GM10266 (cell line): ENCODE measurements around the gene COPS7A.

Source experiments
- DNase-seq: peaks from one replicate; pipeline ENCODE4 v3.0.0; 2012; ENCODE audit errors: extremely low spot score
- TF ChIP-seq, protein P1 (sequence below): IDR thresholded peaks from 2 replicates; pipeline ENCODE4 v1.5.1; 2012; ENCODE audit warnings: mild to moderate bottlenecking, low read depth; ENCODE audit not compliant: control insufficient read depth, insufficient read depth; ENCODE audit errors: missing control alignments

COPS7A gene

DNA sequence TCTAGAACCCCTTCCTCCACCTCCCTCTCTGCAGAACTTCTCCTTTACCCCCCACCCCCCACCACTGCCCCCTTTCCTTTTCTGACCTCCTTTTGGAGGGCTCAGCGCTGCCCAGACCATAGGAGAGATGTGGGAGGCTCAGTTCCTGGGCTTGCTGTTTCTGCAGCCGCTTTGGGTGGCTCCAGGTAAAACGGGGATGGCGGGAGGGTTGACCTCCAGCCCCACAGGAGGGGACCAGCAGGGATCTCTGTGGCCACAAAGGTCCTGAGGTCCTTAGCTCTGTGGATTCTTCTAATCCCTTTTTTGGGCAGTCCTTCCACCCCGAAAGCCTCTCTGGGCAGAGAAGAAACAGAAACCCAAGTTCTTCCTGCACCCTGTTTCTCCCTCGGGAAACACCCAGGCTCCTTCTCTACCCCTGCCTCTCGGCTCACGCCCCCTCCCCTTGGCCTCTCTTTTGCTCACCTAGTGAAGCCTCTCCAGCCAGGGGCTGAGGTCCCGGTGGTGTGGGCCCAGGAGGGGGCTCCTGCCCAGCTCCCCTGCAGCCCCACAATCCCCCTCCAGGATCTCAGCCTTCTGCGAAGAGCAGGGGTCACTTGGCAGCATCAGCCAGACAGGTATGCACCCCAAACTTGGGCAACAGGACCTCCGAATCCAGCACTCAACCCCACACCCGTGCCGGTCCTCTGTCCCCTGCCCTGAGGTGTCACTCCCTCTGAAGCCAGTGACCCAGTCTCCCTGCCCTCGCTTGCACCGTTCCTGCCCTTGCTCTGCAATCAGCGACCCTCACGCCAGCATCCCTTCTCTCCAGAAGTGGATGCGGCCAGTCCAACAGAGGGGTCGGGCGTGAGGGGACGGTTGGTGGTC is 49.1 kb downstream of the COPS7A start:
- TF ChIP-seq, protein P1, sequence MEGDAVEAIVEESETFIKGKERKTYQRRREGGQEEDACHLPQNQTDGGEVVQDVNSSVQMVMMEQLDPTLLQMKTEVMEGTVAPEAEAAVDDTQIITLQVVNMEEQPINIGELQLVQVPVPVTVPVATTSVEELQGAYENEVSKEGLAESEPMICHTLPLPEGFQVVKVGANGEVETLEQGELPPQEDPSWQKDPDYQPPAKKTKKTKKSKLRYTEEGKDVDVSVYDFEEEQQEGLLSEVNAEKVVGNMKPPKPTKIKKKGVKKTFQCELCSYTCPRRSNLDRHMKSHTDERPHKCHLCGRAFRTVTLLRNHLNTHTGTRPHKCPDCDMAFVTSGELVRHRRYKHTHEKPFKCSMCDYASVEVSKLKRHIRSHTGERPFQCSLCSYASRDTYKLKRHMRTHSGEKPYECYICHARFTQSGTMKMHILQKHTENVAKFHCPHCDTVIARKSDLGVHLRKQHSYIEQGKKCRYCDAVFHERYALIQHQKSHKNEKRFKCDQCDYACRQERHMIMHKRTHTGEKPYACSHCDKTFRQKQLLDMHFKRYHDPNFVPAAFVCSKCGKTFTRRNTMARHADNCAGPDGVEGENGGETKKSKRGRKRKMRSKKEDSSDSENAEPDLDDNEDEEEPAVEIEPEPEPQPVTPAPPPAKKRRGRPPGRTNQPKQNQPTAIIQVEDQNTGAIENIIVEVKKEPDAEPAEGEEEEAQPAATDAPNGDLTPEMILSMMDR: no peak

DNA sequence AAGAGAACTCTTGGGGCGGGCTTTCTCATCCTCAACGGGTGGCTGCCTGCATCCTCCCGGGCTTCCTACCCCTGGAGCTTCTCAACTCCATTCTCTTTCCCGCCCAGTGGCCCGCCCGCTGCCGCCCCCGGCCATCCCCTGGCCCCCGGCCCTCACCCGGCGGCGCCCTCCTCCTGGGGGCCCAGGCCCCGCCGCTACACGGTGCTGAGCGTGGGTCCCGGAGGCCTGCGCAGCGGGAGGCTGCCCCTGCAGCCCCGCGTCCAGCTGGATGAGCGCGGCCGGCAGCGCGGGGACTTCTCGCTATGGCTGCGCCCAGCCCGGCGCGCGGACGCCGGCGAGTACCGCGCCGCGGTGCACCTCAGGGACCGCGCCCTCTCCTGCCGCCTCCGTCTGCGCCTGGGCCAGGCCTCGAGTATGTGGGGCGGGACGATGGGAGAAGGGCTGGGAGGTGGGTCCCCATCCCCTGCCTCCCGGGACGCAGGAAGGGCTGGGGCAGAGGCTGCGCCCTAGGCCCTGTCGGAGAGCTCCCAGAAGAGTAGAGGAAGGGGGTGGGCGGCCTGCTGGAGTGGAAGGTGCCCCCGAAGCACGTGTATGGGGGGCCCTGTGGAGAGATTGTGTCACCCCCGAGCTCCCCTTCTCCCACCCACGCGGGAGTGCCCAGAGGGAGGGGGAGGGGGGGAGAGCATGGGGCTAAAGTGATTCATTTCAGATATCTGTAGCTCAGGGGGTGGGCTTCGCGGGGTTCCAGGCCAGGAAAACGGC is 49.9 kb downstream of the COPS7A start:
- DNase-seq: no peak
- TF ChIP-seq, protein P1: no peak

More for the DNA sequence above, 49.1 kb downstream of the COPS7A start:
- DNase-seq: peak; percentile 79

DNA sequence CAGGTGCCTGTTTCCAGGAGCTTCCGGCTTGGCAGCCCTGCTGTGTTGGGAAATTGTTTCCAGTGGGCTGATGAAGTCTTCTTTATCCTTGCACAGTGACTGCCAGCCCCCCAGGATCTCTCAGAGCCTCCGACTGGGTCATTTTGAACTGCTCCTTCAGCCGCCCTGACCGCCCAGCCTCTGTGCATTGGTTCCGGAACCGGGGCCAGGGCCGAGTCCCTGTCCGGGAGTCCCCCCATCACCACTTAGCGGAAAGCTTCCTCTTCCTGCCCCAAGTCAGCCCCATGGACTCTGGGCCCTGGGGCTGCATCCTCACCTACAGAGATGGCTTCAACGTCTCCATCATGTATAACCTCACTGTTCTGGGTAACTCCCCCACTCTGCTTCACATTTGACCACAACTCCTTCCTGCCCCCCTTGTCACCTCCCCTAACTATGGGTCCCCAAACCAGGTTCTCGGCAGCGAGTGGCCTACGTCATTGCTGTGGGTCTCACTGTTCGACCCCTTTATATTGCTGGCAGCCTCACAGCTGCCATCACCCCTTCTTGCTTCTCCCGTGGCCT is 50.7 kb downstream of the COPS7A start:
- DNase-seq: no peak
- TF ChIP-seq, protein P1: no peak

DNA sequence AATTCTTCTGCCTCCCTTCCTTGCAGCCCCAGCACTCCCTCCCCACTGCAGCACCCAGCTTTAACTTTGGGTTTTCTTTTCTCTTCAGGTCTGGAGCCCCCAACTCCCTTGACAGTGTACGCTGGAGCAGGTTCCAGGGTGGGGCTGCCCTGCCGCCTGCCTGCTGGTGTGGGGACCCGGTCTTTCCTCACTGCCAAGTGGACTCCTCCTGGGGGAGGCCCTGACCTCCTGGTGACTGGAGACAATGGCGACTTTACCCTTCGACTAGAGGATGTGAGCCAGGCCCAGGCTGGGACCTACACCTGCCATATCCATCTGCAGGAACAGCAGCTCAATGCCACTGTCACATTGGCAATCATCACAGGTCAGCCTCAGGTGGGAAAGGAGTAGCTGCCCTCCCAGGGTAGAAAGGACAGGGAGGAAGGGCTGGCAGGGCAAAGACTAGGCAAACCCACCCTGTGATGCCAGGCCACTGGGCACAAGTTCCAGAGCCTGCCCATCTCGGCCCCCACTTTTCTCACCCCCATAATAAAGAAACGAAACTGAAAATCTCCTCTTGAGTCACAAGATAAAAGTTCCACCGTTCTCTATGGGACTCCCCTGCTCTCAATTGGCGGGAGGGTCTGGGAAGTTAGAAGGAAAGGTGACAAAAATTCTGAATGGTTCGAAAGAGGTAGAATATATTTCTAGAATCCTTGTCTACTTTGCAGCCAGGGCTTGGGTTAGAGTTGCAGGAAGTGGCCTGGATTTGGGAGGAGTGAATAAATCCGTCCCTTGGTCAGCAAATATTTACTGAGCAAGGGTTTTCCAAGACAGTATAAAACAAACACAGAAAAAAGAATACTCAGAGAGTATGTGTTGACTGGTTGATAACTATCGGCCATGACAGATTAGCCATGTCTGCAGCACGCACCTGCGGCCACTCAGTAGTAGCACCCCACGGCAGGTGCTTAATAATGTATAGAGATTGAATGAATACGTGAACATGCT is 51.6 kb downstream of the COPS7A start:
- no peak for DNase-seq
- TF ChIP-seq, protein P1: no peak

DNA sequence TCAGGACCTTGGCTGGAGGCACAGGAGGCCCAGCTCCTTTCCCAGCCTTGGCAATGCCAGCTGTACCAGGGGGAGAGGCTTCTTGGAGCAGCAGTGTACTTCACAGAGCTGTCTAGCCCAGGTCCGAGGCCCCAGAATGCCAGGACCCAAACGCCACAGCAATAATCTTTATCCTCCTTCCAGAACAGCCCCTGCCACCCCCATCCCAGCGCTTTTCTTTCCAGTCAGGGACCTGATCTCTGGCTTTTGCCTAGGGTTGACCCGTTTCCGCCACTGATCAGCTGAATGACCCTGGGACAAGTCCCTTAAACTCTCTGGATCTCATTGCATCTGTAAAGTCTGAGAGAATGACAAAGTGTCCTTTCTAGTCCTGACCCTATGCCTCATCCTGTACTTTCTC is 53.5 kb downstream of the COPS7A start:
- no peak for DNase-seq
- TF ChIP-seq, protein P1: no peak

DNA sequence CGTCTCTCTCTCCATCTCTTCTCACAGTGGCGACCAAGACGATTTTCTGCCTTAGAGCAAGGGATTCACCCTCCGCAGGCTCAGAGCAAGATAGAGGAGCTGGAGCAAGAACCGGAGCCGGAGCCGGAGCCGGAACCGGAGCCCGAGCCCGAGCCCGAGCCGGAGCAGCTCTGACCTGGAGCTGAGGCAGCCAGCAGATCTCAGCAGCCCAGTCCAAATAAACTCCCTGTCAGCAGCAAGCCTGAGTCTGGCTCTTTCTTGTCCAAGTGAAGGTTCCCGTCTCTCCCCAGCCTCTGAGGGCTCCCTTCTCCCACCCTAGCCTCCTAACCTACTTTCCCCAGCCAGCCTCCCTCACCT is 54.3 kb downstream of the COPS7A start:
- TF ChIP-seq, protein P1: no peak
- DNase-seq: no peak
